GM12878 (cell line): Measurements from ENCODE around the gene VPS45. TPM values are rescaled to one million over a fixed set of nuclear protein-coding genes. Genes with fewer than 3 reads are reported as not detected.

Experiments used
- ATAC-seq: fragments of 200-7000 bp; cut with Tn5 transposase; 3 replicates; pipeline ENCODE4 v1.9.1; 2020; ENCODE audit warnings: mild to moderate bottlenecking, moderate library complexity
- BruUV-seq: library from RNA; stranded (reverse); fragments of 400-500 nt; replicated peaks from 2 replicates; lab custom pipeline; 2021; lab: Mats Ljungman, UMichigan
- CTCF ChIA-PET: fragments of 300-600 bp; sonication (Branson Sonifier 250); formaldehyde crosslinking; extraction: SDS; loops from one replicate; lab custom pipeline; 2021; ENCODE audit warnings: inconsistent platforms; lab: Yijun Ruan, JAX
- POLR2A ChIA-PET: fragments of 350-600 bp; formaldehyde crosslinking; extraction: SDS; loops from one replicate; lab custom pipeline; 2021; ENCODE audit warnings: inconsistent platforms; lab: Charles Lee
- RAD21 ChIA-PET: fragments of 300-600 bp; sonication (Branson Sonifier 250); formaldehyde crosslinking; loops from one replicate; lab custom pipeline; 2023; ENCODE audit warnings: antibody characterized with exemption; ENCODE audit not compliant: unreplicated experiment; lab: Charles Lee
- SMC1A ChIA-PET: fragments of 300-600 bp; sonication (Branson Sonifier 250); formaldehyde crosslinking; loops from one replicate; lab custom pipeline; 2023; ENCODE audit not compliant: unreplicated experiment, uncharacterized antibody; lab: Charles Lee
- DNase-seq: peaks from one replicate; pipeline ENCODE4 v3.0.0-alpha.2; 2011; ENCODE audit warnings: low read depth, low spot score
- FAIRE-seq: peaks from 3 replicates; lab custom pipeline; 2011; peaks lifted over from hg19 to GRCh38; lab: Jason Lieb, UNC
- H2AFZ ChIP-seq: 2 replicates; pipeline ENCODE4 v1.6.0; 2011; ENCODE audit warnings: low read depth, low read length, control low read depth; ENCODE audit not compliant: control insufficient read depth
- H3K27ac ChIP-seq: 2 replicates; pipeline ENCODE4 v1.5.1; 2011; ENCODE audit warnings: control low read depth; ENCODE audit not compliant: control insufficient read depth, insufficient read depth
- H3K27me3 ChIP-seq, 2 experiments: replicated peaks in 1 of 2; 2 replicates each; pipeline versions ENCODE4 v1.6.0 to v1.6.1; 2011; ENCODE audit warnings: low read length in 1 of 2; ENCODE audit not compliant: control insufficient read depth in 2 of 2, insufficient read depth in 2 of 2
- H3K36me3 ChIP-seq, 2 experiments: 2 replicates each; pipeline ENCODE4 v1.5.1; 2011; ENCODE audit warnings: low read length in 1 of 2; ENCODE audit not compliant: control insufficient read depth in 2 of 2, insufficient read depth in 2 of 2
- H3K4me1 ChIP-seq: 2 replicates; pipeline ENCODE4 v1.6.1; 2011; ENCODE audit warnings: mild to moderate bottlenecking, low read length, moderate library complexity, mixed read lengths; ENCODE audit not compliant: control insufficient read depth, insufficient read depth
- H3K4me2 ChIP-seq: 2 replicates; pipeline ENCODE4 v1.6.0; 2011; ENCODE audit warnings: control low read depth; ENCODE audit not compliant: control insufficient read depth, insufficient read depth
- H3K4me3 ChIP-seq: fragments of 200-600 bp; sonication (generic); 2 replicates; pipeline ENCODE4 v1.5.1; 2016
- H3K79me2 ChIP-seq: 2 replicates; pipeline ENCODE4 v1.6.0; 2011; ENCODE audit warnings: low read length; ENCODE audit not compliant: control insufficient read depth, insufficient read depth
- H3K9ac ChIP-seq: 2 replicates; pipeline ENCODE4 v1.8.0; 2011; ENCODE audit warnings: low read length, control low read depth, mixed read lengths; ENCODE audit not compliant: control insufficient read depth, insufficient read depth
- H3K9me3 ChIP-seq: replicated peaks from 3 replicates; pipeline ENCODE4 v1.5.1; 2011; ENCODE audit warnings: mild to moderate bottlenecking, low read length; ENCODE audit not compliant: control insufficient read depth, insufficient read depth
- H4K20me1 ChIP-seq: 2 replicates; pipeline ENCODE4 v1.6.0; 2011; ENCODE audit not compliant: control insufficient read depth, insufficient read depth
- IKZF2 ChIP-seq, 2 experiments: fragments of 450-650 bp; IDR thresholded peaks; 2 replicates each; pipeline ENCODE4 v1.6.1; 2017; ENCODE audit warnings: mild to moderate bottlenecking in 2 of 2, moderate library complexity in 2 of 2
- SPI1 ChIP-seq: IDR thresholded peaks from 2 replicates; pipeline ENCODE4 v1.6.1; 2011; ENCODE audit warnings: low read depth, mild to moderate bottlenecking, low read length, moderate library complexity, borderline replicate concordance; ENCODE audit not compliant: insufficient read depth
- TARDBP ChIP-seq: IDR thresholded peaks from 2 replicates; pipeline ENCODE4 v1.6.1; 2016; ENCODE audit warnings: borderline replicate concordance
- WGBS: methylation state at CpG from one replicate; pipeline ENCODE4 v1.1.6; 2016; ENCODE audit warnings: low lambda C conversion rate; ENCODE audit not compliant: insufficient replicate concordance, insufficient coverage; ENCODE audit errors: missing lambda C conversion rate; 5-methylcytosine and 5-hydroxymethylcytosine counted together
- in situ Hi-C: fragments of 300-500 bp; cut with MboI; formaldehyde crosslinking; loops from 9 replicates; pipeline ENCODE4 v1.14.3; 2018; ENCODE audit warnings: mixed read lengths
- intact Hi-C: fragments of 100-400 bp; cut with micrococcal nuclease; formaldehyde crosslinking; loops from one replicate; pipeline ENCODE4 v1.14.2; 2022; ENCODE audit not compliant: unreplicated experiment
- polyA plus RNA-seq, 11 experiments: library from polyadenylated mRNA; depleted of rRNA in 4 of 11; unstranded in 6 of 11; stranded (reverse) in 5 of 11; fragments of >200 nt; fragmentation: Nextera tagmentation in 4 of 11; fragmentation: Illumina TruSeq in 1 of 11; extraction: Ambion mirVana in 4 of 11; extraction: Trizol in 1 of 11; gene quantifications; 1 replicate in 1 of 11; 2 replicates in 10 of 11; pipeline versions ENCODE4 v1.2.1 to v1.2.3, GENCODE V29; 2011 to 2016; ENCODE audit warnings: inconsistent platforms in 2 of 11, missing spikeins in 2 of 11, low read depth in 1 of 11
- total RNA-seq, 4 experiments: library from RNA; depleted of rRNA in 3 of 4; stranded (reverse); fragments of >200 nt in 3 of 4; fragmentation: Illumina TruSeq in 1 of 4; extraction: Trizol in 1 of 4; gene quantifications; 2 replicates each; pipeline versions ENCODE4 v1.2.1 to v1.2.3, GENCODE V29; 2013 to 2021
- TF ChIP-seq, protein P1 (sequence below): IDR thresholded peaks from 2 replicates; pipeline ENCODE4 v1.6.1; 2012; ENCODE audit warnings: low read length, inconsistent platforms
- TF ChIP-seq, protein P2 (sequence below): fragments of 450-650 bp; IDR thresholded peaks from 2 replicates; pipeline ENCODE4 v1.6.1; 2017; ENCODE audit warnings: low read depth, mild to moderate bottlenecking, moderate library complexity
- TF ChIP-seq, protein P3 (sequence below), 3 experiments: IDR thresholded peaks in 2 of 3; conservative IDR thresholded peaks in 1 of 3; 2 replicates each; pipeline ENCODE4 v1.5.1; 2011; ENCODE audit warnings: low read depth in 3 of 3, low read length in 3 of 3, mild to moderate bottlenecking in 3 of 3, control low read depth in 2 of 3, moderate library complexity in 2 of 3, inconsistent platforms in 1 of 3, mixed read lengths in 1 of 3; ENCODE audit not compliant: control insufficient read depth in 2 of 3, insufficient read depth in 1 of 3; ENCODE audit errors: extremely low read depth in 1 of 3

Gene VPS45
- total and polyA plus RNA-seq, 10 of the 15 experiments (the other 5 are each of a cell fraction or from before 2014, with no cell fraction given) = 24.4 to 48.7 (median 34.5) TPM

DNA sequence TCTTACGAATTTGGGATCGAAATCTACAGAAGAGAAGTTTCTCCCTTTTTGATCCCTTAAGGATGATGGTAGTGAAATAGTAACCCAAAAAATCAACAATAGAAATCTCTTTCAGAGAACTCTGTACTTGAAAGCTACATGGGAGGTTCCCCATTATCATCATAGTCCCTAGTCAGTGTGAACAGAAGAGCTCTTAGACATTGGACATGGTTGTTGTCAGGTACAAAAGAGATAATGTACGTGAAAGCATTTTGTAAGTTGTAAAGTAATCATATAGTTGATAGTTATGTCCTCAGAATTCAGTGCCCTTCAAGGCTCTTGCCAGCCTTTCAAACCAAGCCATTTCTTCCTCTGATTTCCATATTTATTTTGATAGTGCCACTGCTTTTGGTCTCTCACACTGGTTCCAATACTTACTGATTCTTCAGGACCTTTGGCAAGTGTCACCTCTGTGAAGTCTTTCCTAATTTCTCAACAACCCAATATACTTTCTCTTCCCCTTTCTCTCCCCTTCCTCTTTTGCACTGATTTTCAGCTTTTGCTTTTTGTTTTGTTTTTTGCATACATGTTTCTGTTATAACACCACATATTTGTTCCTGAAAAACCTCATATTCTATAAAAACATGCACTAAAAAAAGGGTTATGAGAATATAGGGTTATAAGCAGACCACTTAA is 22.4 kb downstream of the VPS45 start:
- H3K27me3 ChIP-seq = no peaks in the 10 kb centered on the region
- H3K79me2 ChIP-seq = no peaks in the 10 kb centered on the region
- FAIRE-seq (no peak), DNase-seq (peak; percentile 28), ATAC-seq (peak; percentile 78)
- no TSS peak for BruUV-seq
- in situ Hi-C loops (no loop called here), intact Hi-C loops (no loop called here)
- H3K36me3 ChIP-seq = 0 out of 4 replicates have a peak, but pooled peaks cover 0 to 11% of the 10 kb centered on the region in 2 experiments
- peak overlapping the region; percentile 61 for H3K4me2 ChIP-seq
- TF ChIP-seq, protein P1, sequence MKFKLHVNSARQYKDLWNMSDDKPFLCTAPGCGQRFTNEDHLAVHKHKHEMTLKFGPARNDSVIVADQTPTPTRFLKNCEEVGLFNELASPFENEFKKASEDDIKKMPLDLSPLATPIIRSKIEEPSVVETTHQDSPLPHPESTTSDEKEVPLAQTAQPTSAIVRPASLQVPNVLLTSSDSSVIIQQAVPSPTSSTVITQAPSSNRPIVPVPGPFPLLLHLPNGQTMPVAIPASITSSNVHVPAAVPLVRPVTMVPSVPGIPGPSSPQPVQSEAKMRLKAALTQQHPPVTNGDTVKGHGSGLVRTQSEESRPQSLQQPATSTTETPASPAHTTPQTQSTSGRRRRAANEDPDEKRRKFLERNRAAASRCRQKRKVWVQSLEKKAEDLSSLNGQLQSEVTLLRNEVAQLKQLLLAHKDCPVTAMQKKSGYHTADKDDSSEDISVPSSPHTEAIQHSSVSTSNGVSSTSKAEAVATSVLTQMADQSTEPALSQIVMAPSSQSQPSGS = peak; percentile 45; the same call in 1 of the 2 replicates
- TF ChIP-seq, protein P2, sequence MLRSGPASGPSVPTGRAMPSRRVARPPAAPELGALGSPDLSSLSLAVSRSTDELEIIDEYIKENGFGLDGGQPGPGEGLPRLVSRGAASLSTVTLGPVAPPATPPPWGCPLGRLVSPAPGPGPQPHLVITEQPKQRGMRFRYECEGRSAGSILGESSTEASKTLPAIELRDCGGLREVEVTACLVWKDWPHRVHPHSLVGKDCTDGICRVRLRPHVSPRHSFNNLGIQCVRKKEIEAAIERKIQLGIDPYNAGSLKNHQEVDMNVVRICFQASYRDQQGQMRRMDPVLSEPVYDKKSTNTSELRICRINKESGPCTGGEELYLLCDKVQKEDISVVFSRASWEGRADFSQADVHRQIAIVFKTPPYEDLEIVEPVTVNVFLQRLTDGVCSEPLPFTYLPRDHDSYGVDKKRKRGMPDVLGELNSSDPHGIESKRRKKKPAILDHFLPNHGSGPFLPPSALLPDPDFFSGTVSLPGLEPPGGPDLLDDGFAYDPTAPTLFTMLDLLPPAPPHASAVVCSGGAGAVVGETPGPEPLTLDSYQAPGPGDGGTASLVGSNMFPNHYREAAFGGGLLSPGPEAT = 0 out of 2 replicates have a peak, but pooled peaks have one; percentile 55
- TF ChIP-seq TARDBP (no peak), SPI1 (peak; percentile 95), IKZF2 (IDR thresholded peaks at IDR 0.05) (peak; percentile 73 to 75; a peak in 3 of 4 replicates)
- TF ChIP-seq, protein P3, sequence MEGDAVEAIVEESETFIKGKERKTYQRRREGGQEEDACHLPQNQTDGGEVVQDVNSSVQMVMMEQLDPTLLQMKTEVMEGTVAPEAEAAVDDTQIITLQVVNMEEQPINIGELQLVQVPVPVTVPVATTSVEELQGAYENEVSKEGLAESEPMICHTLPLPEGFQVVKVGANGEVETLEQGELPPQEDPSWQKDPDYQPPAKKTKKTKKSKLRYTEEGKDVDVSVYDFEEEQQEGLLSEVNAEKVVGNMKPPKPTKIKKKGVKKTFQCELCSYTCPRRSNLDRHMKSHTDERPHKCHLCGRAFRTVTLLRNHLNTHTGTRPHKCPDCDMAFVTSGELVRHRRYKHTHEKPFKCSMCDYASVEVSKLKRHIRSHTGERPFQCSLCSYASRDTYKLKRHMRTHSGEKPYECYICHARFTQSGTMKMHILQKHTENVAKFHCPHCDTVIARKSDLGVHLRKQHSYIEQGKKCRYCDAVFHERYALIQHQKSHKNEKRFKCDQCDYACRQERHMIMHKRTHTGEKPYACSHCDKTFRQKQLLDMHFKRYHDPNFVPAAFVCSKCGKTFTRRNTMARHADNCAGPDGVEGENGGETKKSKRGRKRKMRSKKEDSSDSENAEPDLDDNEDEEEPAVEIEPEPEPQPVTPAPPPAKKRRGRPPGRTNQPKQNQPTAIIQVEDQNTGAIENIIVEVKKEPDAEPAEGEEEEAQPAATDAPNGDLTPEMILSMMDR (IDR thresholded peaks at IDR 0.05 in 2 of 3, conservative IDR thresholded peaks at IDR 0.05 in 1 of 3; ENCODE audit: control insufficient read depth in 2 of 3, extremely low read depth in 1 of 3, insufficient read depth in 1 of 3, low read depth in 3 of 3, low read length in 3 of 3) = no peak
- H4K20me1 ChIP-seq = no peaks in the 10 kb centered on the region
- no peak overlapping the region for H3K9ac ChIP-seq
- no peaks in the 10 kb centered on the region for H3K9me3 ChIP-seq
- peak overlapping the region; percentile 43 for H3K4me3 ChIP-seq
- WGBS = 81% methylated on average over 3 of the region's 3 CpGs
- H3K4me1 ChIP-seq = peaks cover 17% of the 10 kb centered on the region; the same call in 1 of the 2 replicates
- H3K27ac ChIP-seq = peak overlapping the region; percentile 43
- CTCF ChIA-PET = interaction anchor here (1.0 to 2.0 kb wide), 3 partner anchors 16 to 95 kb away, joined by 3 to 6 read pairs (median 4); no protein-coding TSS in a partner anchor
- POLR2A ChIA-PET = no interaction called here
- RAD21 ChIA-PET = interaction anchor here (1.0 to 1.4 kb wide), 2 partner anchors 24 to 75 kb away, joined by 3 read pairs; no protein-coding TSS in a partner anchor
- SMC1A ChIA-PET = interaction anchor here (0.6 to 2.4 kb wide), 8 partner anchors 10 to 79 kb away, joined by 3 to 9 read pairs (median 4); no protein-coding TSS in a partner anchor
- peak overlapping the region; percentile 11 for H2AFZ ChIP-seq
